GOT3 (cell line): Measurements from ENCODE around the gene SCYGR5.
"Not testable (repeated sequence)": the region's sequence is repeated elsewhere in the genome, so short reads cannot be mapped to it uniquely, and the experiment has no call there.

Experiments
- DNase-seq: peaks from one replicate; lab custom pipeline; 2025; ENCODE audit warnings: mixed read lengths; lab: John Stamatoyannopoulos, UW

The SCYGR5 gene

DNA sequence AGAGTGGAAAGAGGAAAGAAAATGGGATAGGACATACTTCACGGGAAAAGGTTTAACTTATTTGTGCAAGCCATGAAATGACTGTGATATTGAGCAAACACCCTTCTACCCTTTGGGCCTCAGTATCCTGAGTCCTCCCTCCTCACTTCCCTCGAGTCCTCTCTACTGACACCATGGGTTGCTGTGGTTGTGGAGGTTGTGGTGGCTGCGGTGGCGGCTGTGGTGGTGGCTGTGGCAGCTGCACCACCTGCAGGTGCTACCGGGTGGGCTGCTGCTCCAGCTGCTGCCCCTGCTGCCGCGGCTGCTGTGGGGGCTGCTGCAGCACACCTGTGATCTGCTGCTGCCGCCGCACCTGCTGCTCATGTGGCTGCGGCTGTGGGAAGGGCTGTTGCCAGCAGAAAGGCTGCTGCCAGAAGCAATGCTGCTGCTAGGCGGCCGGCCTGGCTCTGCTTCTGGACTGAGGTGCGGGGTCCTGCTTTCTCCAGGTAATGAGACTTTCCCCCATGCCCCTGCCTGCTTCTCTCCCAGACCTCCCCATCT, at the start of gene SCYGR5:
Gene SCYGR5 (plus strand): TSS at position 174 of the 540 bp plus-strand sequence. CDS start 0 bp downstream, at position 174.
- not testable (repeated sequence) for DNase-seq

DNA sequence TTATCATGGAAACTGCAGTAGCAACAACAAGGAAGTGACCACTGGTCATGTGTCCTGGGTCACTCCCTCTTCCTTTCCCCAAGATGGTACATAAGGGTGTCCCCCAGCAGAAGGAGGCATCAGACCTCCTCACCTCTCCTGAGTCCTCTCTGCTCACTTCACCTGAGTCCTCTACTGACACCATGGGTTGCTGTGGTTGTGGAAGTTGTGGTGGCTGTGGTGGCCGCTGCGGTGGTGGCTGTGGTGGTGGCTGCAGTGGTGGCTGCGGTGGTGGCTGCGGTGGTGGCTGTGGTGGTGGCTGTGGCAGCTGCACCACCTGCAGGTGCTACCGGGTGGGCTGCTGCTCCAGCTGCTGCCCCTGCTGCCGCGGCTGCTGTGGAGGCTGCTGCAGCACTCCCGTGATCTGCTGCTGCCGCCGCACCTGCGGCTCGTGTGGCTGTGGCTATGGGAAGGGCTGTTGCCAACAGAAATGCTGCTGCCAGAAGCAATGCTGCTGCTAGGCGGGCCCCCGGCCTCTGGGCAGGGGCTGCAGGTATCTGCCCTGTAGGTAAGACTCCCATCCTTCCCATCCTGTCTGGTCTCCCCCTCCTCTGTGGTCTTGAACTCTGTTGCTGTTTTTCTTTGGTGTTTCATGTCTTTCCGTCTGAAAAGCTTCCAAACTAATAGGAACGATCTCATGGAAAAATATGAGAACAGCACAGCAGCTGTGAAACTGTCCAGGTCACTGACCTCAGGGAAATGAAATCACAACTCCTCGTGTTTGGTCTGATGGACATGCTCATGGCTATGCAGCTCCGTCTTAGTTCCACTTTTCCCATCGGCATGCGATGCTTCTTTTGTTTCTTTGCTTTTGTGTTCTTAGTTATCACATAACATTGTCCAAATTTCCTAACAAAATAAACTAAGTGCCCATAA, 49.0 kb upstream of the SCYGR5 start, which contains the start of gene SCYGR4:
Gene SCYGR4 (plus strand): TSS at position 183 of the 915 bp plus-strand sequence. CDS start 0 bp downstream, at position 183.
- DNase-seq = no peak

- no peak for DNase-seq
Observed at GRCh38 chr2:227623226-227623625, 43.4 kb upstream of the SCYGR5 start.

DNA sequence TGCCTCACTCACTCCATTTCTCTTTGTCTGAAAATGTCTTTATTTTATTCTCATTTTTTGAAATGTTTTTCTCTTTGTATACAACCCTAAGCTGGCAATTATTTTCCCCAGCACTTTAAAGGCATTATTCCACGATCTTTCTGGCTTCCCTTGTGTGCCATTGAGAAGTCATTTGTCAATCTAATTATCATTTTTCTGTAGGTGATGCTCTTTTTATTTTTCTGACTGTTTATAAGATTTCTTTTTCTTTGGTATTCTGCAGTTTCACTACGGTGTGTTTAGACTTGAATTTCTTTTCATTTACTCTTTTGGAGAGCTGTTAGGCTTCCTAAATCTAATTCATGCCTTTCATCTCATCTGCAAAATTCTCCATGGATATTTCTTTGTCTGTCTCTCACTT, 41.2 kb upstream of the SCYGR5 start:
- no peak for DNase-seq

DNA sequence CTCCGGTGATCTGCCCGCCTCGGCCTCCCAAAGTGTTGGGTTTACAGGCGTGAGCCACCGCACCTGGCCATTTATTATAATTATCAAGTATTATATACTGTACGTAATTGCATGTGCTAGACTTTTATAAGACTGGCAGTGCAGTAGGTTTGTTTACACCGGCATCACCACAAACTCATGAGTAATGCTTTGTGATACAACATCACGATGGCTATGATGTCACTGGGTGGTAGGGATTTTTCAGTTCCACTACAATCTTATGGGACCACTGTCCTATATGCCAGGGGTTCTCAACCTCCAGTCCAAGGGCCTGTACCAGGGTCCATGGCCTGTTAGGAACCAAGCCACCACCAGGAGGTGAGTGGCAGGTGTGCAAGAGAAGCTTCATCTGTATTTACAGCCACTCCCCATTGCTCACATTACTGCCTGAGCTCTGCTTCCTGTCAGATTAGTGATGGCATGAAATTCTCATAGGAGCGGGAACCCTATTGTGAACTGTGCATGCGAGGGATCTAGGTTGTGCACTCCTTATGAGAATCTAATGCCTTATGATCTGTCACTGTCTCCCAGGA, 39.9 kb upstream of the SCYGR5 start:
- DNase-seq = no peak

GRCh38 chr2:227627769-227628168, 38.8 kb upstream of the SCYGR5 start:
- DNase-seq = no peak

DNA sequence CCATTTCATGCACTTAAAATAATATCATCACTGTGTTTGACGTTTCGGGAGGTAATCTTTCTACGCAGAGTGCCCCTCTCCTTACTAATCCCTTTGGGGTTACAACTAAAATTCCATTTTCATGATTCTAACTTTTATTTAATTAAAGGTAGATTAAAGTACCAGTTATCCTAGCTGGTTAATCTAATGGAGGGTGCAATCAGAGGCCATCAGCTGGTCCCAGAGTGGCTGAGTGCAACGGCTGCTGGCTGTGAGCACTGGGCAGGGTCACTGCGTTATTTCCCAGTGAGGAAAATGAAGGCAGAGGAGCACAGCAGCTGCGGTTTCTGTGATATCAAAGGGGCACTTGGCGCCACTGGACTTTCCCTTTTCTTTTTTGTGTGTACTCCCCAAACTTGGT, 37.2 kb upstream of the SCYGR5 start:
- DNase-seq = no peak

GRCh38 chr2:227630322-227630721, 36.3 kb upstream of the SCYGR5 start:
- no peak for DNase-seq

GRCh38 chr2:227632827-227633226, 33.8 kb upstream of the SCYGR5 start:
- no peak for DNase-seq

DNA sequence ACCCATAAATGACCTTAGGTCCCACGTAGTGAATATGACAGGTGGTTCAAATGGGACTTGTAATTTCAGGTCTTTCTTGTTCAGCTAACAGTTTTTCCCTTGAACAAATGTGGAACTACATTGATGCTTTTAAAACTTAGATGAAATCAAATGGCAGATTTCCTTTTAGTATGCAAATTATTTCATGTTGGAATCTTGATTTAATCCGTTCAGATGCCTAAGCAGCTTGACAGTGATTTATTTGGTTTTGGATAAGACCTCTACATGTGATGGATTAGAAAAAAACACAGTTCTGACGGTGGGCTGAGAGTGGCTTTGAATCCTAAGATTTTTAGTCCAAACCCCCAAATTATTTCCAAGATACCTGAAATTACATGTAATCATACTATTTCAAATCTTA, 32.4 kb upstream of the SCYGR5 start:
- DNase-seq = no peak

GRCh38 chr2:227642656-227643055, 23.9 kb upstream of the SCYGR5 start:
- no peak for DNase-seq

DNA sequence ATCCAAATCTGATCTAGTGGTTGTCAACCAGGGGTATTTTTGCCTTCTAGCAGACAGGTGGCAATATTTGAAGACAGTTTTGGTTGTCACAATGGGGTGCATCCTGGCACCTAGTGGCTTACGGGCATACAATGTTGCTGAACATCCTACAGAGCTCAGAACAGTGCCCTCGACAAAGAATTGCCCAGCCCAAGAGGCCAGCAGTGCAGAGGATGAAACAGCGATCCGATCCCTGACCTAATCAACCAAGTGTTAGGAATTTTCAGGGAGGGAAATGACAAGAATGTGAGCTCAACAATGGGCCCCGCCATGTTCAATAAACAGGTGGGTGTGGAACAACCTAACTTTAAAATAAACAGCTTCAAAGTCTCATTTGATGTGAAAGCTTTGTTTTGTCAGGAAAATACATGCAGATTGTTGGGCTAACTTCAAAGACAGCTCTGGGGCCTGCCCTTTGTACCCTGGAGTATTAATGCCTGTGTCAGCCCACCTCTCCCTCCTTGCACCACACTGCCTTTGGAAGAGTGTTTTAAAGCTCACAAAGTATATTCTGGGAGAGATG, 22.5 kb upstream of the SCYGR5 start:
- no peak for DNase-seq

DNA sequence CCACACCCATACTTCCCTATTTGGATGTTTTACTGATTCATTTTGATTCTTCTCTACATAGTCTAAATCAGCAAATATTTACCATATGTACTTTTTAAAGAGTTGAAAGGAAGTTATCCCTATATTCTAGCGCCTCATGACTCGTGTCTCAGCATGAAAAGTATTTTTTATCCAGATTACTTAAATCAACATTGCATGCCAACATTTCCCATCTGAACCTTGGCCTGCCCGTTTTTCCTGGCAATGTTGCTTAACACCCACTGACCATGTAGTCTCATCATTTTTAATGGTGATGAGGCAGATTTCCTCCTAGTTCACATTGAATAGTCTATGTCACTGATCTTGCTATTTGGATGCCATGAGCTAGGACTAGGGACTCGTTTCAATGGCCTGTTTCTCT, 13.2 kb upstream of the SCYGR5 start:
- DNase-seq = no peak

DNA sequence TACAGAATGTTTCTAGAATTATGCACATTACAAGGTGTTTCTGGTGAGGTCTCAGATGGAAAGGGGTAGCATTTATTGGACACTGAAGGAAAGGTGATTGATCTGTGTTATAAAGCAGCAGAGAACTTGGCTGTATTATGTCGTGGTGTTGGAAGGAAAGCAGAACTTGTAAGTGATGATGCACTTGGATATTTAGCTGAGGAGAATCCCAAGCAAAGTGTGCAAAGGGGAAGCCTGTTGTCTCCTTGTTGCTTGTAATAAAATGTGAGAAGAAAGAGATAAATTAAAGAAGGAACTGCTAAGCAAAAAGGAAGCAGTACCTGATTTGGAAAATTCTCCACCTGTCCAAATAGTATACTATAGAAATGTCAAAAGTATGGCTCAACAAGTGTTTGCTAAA, 12.2 kb upstream of the SCYGR5 start:
- DNase-seq = no peak

GRCh38 chr2:227655454-227655853, 11.2 kb upstream of the SCYGR5 start:
- DNase-seq = no peak

DNA sequence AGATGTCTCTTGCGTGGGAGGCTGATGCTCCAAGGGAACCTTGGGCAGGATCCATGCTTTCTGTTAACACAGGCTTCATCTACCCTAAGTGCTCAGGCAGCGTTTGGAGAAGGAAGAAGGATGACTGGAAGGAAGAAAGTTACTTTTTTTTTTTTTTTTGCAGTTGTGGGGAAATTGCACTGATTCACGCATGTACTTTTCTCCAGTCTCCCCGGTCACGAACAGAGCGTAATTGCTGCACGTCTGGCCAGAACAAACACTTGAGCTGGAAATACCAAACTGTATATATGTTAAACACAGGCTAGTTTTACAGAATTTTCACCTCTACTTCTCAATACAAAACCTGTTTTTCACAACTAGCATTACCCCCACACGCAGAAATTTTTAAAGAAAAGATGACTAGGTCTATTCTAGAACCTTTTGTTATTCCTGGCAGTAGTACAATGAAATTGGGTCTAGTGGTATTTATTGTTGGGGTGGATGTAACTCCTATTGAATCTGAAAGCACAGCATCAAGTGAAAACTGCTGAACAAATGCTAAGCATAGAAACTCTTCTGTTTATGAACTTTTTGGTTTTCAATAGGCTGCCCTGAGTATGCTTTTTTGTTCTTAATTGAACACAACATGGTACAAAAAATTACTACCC, 9.3 kb upstream of the SCYGR5 start:
- no peak for DNase-seq

GRCh38 chr2:227661025-227661649, 5.5 kb upstream of the SCYGR5 start:
- DNase-seq = no peak

GRCh38 chr2:227661827-227662226, 4.8 kb upstream of the SCYGR5 start:
- DNase-seq = no peak

GRCh38 chr2:227665189-227665940, 1.2 kb upstream of the SCYGR5 start:
- DNase-seq = no peak

GRCh38 chr2:227671170-227671905, 4.7 kb downstream of the SCYGR5 start:
- no peak for DNase-seq
